Pulmonary artery endothelial cell (primary cell): Measurements from ENCODE around the gene SORL1. TPM values are rescaled to one million over a fixed set of nuclear protein-coding genes. Genes with fewer than 3 reads are reported as not detected.
A peak's percentile ranks its signal among the peaks of the same experiment; 100 is the strongest.

ENCODE experiments used
- DNase-seq: peaks from one replicate; pipeline ENCODE4 v3.0.0-alpha.2; 2011; ENCODE audit warnings: low read depth, low spot score
- total RNA-seq: library from RNA; depleted of rRNA; stranded (reverse); fragments of >200 nt; gene quantifications from 2 replicates; pipeline ENCODE4 v1.2.3, GENCODE V29; 2014

SORL1 gene
- total RNA-seq, 1 donor from 2014 or later = 0.26 TPM

GRCh38 chr11:121580154-121580553 lies 128.0 kb downstream of the SORL1 start:
- DNase-seq = no peak

GRCh38 chr11:121581607-121582006 lies 129.5 kb downstream of the SORL1 start:
- DNase-seq = no peak

- no peak for DNase-seq
Observed at GRCh38 chr11:121582296-121582695, 130.2 kb downstream of the SORL1 start.

GRCh38 chr11:121583825-121584224 lies 131.7 kb downstream of the SORL1 start:
- no peak for DNase-seq

- no peak for DNase-seq
Observed at GRCh38 chr11:121586750-121587149, 134.6 kb downstream of the SORL1 start.

GRCh38 chr11:121587182-121587581 lies 135.1 kb downstream of the SORL1 start:
- no peak for DNase-seq

GRCh38 chr11:121588747-121589146 lies 136.6 kb downstream of the SORL1 start:
- no peak for DNase-seq

- no peak for DNase-seq
Observed at GRCh38 chr11:121589946-121590537, 137.9 kb downstream of the SORL1 start.

GRCh38 chr11:121590772-121591404 lies 138.8 kb downstream of the SORL1 start:
- DNase-seq = no peak

- peak; percentile 33 for DNase-seq
Observed at GRCh38 chr11:121591405-121592033, 139.4 kb downstream of the SORL1 start.

GRCh38 chr11:121592708-121593107 lies 140.6 kb downstream of the SORL1 start:
- no peak for DNase-seq

GRCh38 chr11:121595717-121596161 lies 143.6 kb downstream of the SORL1 start:
- DNase-seq = no peak

GRCh38 chr11:121596195-121597155 lies 144.4 kb downstream of the SORL1 start:
- no peak for DNase-seq

GRCh38 chr11:121603316-121603715 lies 151.2 kb downstream of the SORL1 start:
- DNase-seq = no peak

GRCh38 chr11:121604152-121604551 lies 152.0 kb downstream of the SORL1 start:
- DNase-seq = no peak

- DNase-seq = no peak
Observed at GRCh38 chr11:121606354-121606753, 154.2 kb downstream of the SORL1 start.

- DNase-seq = no peak
Observed at GRCh38 chr11:121607341-121607740, 155.2 kb downstream of the SORL1 start.

- DNase-seq = no peak
Observed at GRCh38 chr11:121608545-121609098, 156.5 kb downstream of the SORL1 start.

- no peak for DNase-seq
Observed at GRCh38 chr11:121610706-121611105, 158.6 kb downstream of the SORL1 start.

GRCh38 chr11:121611242-121611641 lies 159.1 kb downstream of the SORL1 start:
- no peak for DNase-seq

- no peak for DNase-seq
Observed at GRCh38 chr11:121613724-121614123, 161.6 kb downstream of the SORL1 start.
